GDM1 (cell line): ENCODE results near the gene SLC9C1.

ENCODE experiments used
- DNase-seq: peaks from one replicate; lab custom pipeline; 2025; lab: John Stamatoyannopoulos, UW

SLC9C1 gene

DNA sequence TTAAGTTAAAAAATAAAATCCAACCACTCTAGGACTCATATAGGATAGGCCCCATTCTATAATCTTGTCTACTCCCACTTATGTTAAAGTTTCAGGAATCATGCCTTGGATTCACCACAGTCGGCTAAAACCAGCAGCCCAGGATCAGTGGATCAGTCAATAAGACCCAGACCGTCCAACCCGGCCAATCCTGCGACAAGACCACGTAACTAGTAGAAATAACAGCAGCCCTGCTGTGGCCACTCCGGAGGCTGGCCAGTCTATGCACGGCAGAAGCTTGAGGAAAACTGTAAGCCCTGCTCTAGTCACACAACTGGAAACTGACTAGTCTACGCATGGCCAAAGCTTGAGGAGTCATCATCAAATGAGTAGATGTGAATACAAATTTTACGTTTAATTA, 12.8 kb upstream of the SLC9C1 start:
- no peak for DNase-seq

DNA sequence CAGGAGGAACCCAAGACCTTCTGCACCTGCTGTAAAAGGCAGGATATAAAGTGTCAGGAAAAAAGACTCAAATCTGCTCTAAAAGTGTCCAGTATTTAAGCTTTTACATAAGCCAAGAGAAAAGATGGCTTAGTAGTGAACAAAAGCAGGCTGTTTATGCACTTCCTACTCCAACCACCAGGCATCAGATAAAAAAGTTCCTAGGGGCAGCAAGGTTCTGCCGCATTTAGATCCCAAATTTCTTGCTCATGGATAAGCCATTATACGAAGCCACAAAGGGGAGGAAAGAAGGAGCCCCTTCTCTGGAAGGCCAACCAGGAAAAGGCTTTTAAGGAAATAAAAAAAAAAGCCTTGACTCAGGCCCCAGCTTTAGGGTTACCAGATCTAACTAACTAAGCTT, 10.6 kb upstream of the SLC9C1 start:
- DNase-seq, result no peak

- DNase-seq, result no peak
These were observed 9.8 kb upstream of the SLC9C1 start for GRCh38 chr3:112303764-112304325.

DNA sequence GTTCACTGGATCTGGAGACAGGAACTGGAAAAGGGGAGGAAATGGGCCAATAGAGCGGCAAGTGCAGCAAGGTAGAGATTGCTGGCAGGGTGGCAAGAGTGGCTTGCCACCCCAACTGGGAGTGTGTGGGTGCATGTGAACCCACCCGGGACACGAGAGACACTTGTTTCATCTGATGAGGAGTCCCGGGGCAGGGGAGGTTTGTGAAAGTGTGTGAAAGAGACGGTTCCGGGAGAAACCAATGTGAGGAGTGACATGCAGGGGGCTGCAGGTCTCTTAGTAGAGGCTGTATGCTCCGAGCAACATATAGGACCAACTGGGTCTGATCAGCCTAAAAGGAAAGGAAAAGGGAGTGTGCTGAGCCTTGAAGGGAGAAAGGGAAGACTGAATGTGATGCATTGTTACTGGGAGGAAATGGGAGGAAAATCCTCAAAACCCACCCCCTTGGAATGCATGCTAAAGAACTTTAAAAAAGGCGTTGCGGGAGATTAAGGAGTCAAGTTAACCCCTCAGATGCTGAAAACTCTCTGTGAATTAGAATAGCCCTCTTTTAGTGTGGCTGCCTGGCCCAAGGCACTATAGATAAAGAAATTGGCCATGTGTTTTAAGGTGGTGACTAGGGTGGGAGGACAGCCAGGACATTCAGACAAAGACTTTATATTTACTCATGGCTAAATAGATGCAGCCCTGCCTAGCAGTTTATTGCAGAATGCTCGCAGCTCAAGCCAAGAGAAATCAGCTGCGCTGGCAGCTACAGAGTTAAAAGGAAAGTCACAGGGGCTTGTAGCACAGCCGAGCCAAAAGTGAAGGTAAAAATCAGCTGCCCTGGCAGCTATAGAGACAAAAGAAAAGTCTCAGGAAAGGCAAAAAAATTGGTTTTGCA, 9.1 kb upstream of the SLC9C1 start:
- no peak for DNase-seq

DNA sequence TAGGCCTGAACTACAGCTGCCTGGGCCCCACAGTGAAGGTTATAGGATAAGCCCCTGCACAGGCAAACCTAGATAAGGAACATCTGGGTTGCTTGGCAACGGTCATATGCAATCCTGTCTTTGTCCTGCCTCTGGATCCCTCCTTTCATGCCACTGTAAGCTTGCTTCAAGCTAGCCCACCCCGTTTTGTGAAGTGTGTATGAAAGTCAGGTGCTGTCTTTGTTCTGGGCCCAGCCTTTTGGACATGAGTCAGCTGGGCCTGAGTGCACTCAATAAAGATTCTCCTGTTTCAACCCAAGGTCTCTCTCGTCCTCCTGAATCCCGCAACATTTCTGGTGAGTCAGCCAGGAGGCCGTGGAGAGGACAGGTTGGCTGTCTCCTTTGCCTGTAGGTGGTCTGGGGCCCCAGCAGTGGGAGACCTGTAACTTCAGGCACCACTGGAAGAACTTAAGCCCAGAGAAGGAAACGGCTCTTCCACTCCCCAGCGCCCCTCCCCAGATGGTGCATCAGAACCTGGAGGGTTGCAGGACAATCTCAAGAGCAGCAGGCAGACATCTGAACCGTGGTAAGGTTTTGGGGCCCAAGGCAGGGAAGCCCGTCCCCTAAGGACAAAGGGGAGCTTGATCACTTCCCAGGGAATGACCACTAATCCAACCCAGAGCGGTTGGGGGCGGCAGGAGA, 8.3 kb upstream of the SLC9C1 start:
- DNase-seq, result no peak

DNA sequence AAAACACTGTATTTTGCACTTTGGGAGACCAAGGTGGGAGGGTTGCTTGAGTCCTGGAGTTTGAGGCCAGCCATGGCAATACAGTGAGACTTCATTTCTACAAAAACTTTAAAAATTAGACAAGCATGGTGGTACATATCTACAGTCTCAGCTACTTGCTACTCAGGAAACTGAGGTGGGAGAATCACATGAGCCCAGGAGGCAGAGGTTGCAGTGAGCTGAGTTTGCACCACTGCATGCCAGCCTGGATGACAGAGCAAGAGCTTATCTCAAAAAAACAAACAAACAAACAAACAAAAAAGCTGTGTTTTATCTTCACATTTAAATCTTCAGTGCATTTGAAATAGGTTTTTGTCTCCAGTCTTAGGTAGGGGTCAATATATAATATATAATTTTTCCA, 4.8 kb upstream of the SLC9C1 start:
- no peak for DNase-seq

GRCh38 chr3:112297714-112298113, 3.7 kb upstream of the SLC9C1 start:
- DNase-seq, result no peak

- DNase-seq, result no peak
These were observed 5.0 kb downstream of the SLC9C1 start for GRCh38 chr3:112289011-112289410.

DNA sequence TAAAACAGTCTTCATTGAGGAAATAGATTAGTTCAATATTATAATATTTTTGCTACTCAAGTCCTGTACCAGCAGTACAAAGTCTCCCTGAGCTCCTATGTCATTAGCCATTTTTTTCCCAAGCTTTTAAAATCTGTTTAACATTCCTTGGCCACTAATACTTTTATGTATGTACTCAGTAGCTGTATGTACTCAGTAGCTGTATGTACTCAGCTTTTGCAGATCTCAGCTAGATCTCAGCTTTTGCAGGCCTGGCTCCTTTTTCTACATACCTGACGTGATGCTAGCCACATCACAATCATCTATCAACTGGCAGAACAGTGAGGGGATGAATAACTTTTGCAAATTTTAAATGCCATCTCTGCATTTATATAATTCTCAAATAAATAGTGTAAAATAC, 13.8 kb downstream of the SLC9C1 start:
- no peak for DNase-seq

- no peak for DNase-seq
These were observed 20.5 kb downstream of the SLC9C1 start for GRCh38 chr3:112273536-112273935.

DNA sequence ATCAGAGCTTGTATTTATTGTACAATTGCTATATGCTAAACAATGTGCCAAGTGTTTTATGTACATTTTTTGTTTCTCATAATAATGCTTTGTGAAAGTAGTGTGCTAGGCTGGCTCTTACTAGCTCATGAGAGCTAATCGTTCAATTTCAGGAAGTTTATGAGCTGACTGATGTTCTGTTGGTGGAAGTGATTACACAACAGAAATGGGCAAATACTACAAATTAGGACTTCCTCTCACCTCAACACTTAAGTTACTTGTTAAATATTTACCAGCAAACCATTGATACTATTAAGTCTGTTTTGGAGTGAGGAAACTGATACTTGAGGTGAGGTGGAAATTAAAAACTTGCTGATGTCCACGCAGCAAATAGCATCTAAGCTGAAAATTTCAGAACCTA, 32.3 kb downstream of the SLC9C1 start:
- no peak for DNase-seq

DNA sequence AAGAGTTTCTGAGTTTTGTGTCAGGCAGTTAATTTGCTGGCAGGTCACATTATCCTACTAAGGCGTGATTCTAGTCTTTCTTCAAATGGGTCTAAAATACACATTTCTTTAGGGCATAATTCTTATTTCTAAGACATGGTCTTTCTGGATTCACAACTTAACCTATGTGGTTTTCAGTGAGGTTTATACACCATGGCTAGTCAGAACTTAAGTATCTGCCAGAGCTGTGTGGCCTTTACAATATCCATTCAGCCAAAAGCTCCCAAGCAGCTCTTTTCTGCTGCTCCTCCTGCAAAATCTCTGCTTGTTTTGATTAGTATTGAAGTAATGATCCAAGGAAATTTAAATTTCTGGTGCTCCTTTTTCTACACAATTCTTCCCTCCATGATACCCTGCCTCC, 33.5 kb downstream of the SLC9C1 start:
- no peak for DNase-seq

DNA sequence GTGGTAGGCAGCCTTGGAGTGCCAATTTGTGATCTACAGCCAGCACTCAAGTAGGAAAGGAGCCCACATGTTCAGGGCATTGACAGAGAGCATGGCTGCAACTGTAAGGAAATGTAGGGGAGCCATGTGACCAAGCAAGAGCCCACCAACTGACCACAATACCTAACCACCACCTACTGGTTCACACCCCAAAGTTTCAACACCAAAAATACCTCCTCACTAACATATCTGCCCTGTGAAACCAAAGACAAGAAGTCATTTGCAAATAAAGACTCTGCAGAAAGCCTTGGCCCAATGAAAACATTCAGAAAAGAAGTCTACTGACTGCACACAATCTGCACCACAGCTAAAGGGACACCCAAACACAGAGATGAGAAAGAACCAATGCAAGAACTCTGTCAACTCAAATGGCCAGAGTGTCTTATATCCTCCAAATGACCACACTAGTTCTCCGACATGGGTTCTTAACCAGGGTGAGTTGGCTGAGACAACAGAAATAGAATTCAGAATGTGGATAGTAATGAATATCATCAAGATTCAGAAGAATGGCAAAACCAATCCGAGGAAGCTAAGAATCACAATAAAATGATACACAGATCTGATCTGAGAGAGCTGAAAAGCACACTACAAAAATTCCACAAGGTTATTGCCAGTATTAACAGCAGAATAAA, 40.6 kb downstream of the SLC9C1 start:
- DNase-seq, result no peak

DNA sequence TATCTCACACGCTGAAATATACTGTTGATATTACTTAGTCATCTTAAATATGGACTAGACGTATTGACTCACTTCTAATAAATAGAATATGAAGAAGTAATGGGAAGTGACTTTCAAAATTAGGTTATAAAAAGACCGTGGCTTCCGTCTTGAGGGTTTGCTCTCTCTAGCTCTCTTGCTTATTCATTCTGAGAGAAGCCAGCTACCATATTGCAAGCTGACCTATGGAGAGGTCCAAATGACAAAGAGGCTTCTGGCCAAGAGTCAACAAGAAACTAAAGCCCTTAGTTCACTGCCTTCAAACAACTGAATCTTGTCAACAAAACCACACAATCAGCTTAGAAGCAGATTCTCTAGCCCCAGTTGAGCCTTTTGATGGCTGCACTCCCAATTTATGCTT, 46.1 kb downstream of the SLC9C1 start:
- no peak for DNase-seq

GRCh38 chr3:112247350-112247749, 46.7 kb downstream of the SLC9C1 start:
- no peak for DNase-seq

DNA sequence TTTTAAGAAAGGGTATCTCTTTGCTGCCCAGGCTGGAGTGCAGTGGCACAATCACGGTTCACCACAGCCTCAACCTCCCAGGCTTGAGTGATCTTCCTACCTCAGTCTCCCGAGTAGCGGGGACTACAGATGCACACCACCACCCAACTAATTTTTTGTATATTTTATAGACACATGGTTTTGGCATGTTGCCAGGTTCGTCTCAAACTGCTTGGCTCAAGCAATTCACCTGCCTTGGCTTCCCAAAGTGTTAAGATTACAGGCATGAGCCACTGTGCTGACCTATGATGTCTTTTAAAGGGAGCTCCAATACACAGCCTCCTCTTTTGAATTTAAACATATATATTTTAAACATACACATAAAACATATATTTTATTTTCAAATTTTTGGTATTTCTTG, 60.9 kb downstream of the SLC9C1 start:
- DNase-seq, result no peak

GRCh38 chr3:112231727-112232126, 62.3 kb downstream of the SLC9C1 start:
- no peak for DNase-seq

DNA sequence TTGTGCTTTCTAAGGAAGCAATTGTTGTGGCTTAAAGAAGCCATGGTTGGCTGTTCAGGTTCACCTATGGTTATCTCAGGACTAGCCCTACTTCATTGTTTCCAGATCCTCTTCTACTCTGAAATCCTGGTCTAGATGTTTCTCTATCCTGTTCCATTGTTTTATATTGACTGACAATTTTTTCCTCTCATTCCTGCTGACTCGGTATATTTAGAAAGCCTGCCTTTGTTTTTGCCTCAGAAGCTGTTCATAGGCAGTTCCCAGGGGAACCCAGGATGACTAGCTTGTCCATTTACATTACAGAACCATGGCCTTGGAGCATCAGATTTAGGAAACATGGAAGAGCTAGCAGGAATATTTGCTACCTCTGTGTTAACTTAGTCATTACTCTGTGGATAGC, 64.0 kb downstream of the SLC9C1 start:
- no peak for DNase-seq

DNA sequence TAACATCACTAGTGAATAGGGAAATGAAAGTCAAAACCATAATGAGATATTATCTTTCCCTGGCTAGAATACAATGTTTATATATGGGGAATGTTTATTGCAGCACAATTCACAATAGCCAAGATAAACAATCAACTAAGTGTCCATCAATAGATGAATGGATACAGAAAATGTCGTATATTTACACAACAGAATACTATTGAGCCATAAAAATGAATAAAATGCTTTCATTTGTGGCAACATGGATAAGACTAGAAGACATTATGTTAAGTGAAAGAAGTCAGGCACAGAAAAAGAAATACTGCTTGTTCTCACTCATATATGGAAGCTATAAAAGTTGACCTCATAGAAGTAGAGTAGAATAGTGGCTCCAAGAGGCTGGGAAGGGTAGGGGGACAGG, 65.2 kb downstream of the SLC9C1 start:
- no peak for DNase-seq

DNA sequence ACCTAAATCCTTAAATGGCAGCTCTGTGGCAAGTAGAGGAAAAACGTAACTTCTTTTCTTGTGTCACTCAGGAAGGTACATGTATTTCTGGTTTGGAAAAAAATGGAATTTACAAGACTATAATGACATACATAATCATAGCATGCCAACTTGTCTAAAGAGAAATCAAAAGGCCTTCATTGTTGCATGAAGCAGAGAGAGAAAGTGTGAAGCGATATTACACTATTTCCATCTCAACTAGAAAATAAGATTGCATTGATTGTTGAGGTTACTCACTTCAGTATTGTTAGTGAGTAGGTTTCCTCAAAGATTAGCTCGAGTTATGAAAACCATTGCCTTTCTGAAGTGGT, 93.7 kb downstream of the SLC9C1 start:
- no peak for DNase-seq

- no peak for DNase-seq
These were observed 94.2 kb downstream of the SLC9C1 start for GRCh38 chr3:112199622-112200316.

DNA sequence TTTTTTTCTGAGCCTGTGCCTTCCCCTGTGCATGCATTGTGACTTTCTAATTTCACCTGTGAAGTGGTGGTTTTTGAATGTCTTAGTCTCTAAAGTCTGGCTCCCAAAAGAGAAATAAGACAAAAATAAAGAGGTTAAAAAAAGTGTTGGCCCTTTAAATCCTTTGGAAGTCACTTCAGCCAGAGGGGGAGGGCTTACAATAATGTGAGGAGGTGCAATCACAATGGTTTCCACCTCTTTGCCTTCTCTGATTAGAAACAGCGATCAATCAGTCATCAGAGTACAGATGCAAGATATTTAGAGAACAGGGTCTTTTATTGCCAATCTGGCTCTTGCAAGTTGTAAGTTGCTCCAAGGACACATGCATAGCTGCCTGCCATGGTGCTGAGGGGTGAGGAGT, 96.9 kb downstream of the SLC9C1 start:
- DNase-seq, result no peak
